ENCODE data around the gene ERC2. TPM values are rescaled to one million over a fixed set of nuclear protein-coding genes. Genes with fewer than 3 reads are reported as not detected.
"Not testable (repeated sequence)": the region's sequence is repeated elsewhere in the genome, so short reads cannot be mapped to it uniquely, and the experiment has no call there.

Gene ERC2
- total RNA-seq, 1 donor from 2014 or later, result 0.81 TPM

GRCh38 chr3:55524565-55525244, 943.6 kb downstream of the ERC2 start:
- intact Hi-C loops (cut with DNase I), result no loop called here
- ATAC-seq (ENCODE audit: poor library complexity) (no peak), DNase-seq (no peak)

- no peak for DNase-seq
- ATAC-seq (ENCODE audit: poor library complexity), result no peak
- intact Hi-C loops (cut with DNase I), result no loop called here
Measured at GRCh38 chr3:55523471-55523870, 944.8 kb downstream of the ERC2 start.

- no peak for DNase-seq
- intact Hi-C loops (cut with DNase I), result no loop called here
- no peak for ATAC-seq (ENCODE audit: poor library complexity)
Measured at GRCh38 chr3:55521738-55522421, 946.4 kb downstream of the ERC2 start.

GRCh38 chr3:55521064-55521737, 947.1 kb downstream of the ERC2 start:
- intact Hi-C loops (cut with DNase I), result no loop called here
- DNase-seq, result no peak
- no peak for ATAC-seq (ENCODE audit: poor library complexity)

- ATAC-seq (ENCODE audit: poor library complexity), result no peak
Measured at GRCh38 chr3:55519019-55519418, 949.2 kb downstream of the ERC2 start.

GRCh38 chr3:55518451-55518850, 949.8 kb downstream of the ERC2 start:
- no peak for DNase-seq
- intact Hi-C loops (cut with DNase I), result no loop called here
- no peak for ATAC-seq (ENCODE audit: poor library complexity)

More at GRCh38 chr3:55519019-55519418, 949.2 kb downstream of the ERC2 start:
- intact Hi-C loops (cut with DNase I), result no loop called here
- DNase-seq, result no peak

GRCh38 chr3:55516392-55517030, 951.8 kb downstream of the ERC2 start:
- ATAC-seq (ENCODE audit: poor library complexity) (no peak), DNase-seq (no peak)
- intact Hi-C loops (cut with DNase I), result no loop called here

GRCh38 chr3:55515550-55516246, 952.6 kb downstream of the ERC2 start:
- ATAC-seq (ENCODE audit: poor library complexity) (no peak), DNase-seq (no peak)
- intact Hi-C loops (cut with DNase I), result no loop called here

- DNase-seq (no peak), ATAC-seq (ENCODE audit: poor library complexity) (no peak)
- intact Hi-C loops (cut with DNase I), result no loop called here
Measured at GRCh38 chr3:55514962-55515361, 953.3 kb downstream of the ERC2 start.

GRCh38 chr3:55512571-55513343, 955.5 kb downstream of the ERC2 start:
- intact Hi-C loops (cut with DNase I), result no loop called here
- no peak for ATAC-seq (ENCODE audit: poor library complexity)

GRCh38 chr3:55511895-55512570, 956.2 kb downstream of the ERC2 start:
- ATAC-seq (ENCODE audit: poor library complexity) (peak; percentile 10), DNase-seq (no peak)
- intact Hi-C loops (cut with DNase I), result no loop called here

More at GRCh38 chr3:55512571-55513343, 955.5 kb downstream of the ERC2 start:
- DNase-seq, result no peak

GRCh38 chr3:55508335-55508734, 959.9 kb downstream of the ERC2 start:
- no peak for ATAC-seq (ENCODE audit: poor library complexity)
- DNase-seq, result no peak
- intact Hi-C loops (cut with DNase I), result no loop called here

- no peak for ATAC-seq (ENCODE audit: poor library complexity)
- intact Hi-C loops (cut with DNase I), result no loop called here
Measured at GRCh38 chr3:55507808-55508207, 960.5 kb downstream of the ERC2 start.

GRCh38 chr3:55505776-55506175, 962.5 kb downstream of the ERC2 start:
- DNase-seq (no peak), ATAC-seq (ENCODE audit: poor library complexity) (peak; percentile 18)
- intact Hi-C loops (cut with DNase I), result no loop called here

More at GRCh38 chr3:55507808-55508207, 960.5 kb downstream of the ERC2 start:
- no peak for DNase-seq

GRCh38 chr3:55505102-55505501, 963.2 kb downstream of the ERC2 start:
- peak; percentile 52 for ATAC-seq (ENCODE audit: poor library complexity)
- DNase-seq; intact Hi-C loops (cut with DNase I): not testable (repeated sequence)

- DNase-seq, result no peak
- no peak for ATAC-seq (ENCODE audit: poor library complexity)
- intact Hi-C loops (cut with DNase I), result no loop called here
Measured at GRCh38 chr3:55501905-55502304, 966.4 kb downstream of the ERC2 start.

- no peak for DNase-seq
- no peak for ATAC-seq (ENCODE audit: poor library complexity)
- intact Hi-C loops (cut with DNase I), result no loop called here
Measured at GRCh38 chr3:55500555-55501330, 967.5 kb downstream of the ERC2 start.

All from Right ventricle myocardium superior (tissue), 1 donor.